Stimulated activated CD4-positive, alpha-beta T cell treated with anti-CD3 and anti-CD28 coated beads, TNF-alpha, amount 100 ng/mL, for 1 hour (primary cell): ENCODE measurements around the gene SERAC1.

Source experiments
- DNase-seq, 3 donors: peaks; one replicate each; pipeline ENCODE4 v3.0.0-alpha.2; 2020; ENCODE audit warnings: low read depth in 3 of 3, low spot score in 1 of 3

Gene SERAC1

DNA sequence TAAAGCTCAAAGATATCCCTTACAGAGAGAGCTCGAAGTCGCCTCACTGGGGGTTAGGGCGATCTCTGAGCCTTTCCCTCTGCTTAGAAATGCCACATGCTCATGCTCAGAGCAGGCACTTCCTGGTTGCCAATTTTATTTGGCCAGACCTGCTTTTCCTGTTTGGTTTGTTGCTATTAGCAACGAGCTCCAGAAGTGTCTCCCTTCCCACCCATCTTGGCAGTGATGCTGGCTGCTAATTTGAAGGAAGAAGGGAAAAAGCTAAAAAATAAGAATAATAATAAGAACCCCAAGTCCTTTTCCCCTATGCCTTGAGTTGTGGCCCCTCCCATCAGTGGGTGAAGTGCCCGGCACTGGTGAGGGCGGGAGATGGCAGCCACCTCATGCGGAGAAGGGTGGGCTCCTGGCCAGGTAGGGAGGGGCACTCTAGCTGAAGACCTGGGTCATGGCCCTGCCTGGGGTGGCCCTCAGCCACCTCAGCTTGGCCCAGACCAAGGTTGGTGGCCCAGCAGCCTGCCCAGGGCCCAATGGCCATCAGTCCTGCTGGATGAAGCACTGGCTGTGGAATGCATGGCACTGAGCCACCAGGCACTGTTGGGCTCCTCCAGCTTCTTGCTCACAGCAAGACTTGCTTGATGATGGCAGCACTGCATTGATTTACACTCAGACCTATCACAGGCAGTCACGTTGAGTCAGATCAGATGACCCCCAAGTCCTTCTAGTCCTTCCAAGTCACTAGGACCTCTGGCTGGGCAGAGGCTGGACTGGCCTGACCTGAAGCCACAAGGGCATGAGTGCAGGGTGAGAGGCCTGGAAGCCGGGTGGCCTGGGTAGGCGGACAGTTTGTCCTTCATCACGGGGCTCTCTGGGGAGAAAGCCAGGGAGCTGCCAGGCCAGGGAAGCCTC, 107.4 kb downstream of the SERAC1 start:
- no peak for DNase-seq
